Upper lobe of left lung (tissue), 4 donors: ENCODE data around the gene PDLIM7.

Experiments
- POLR2A ChIP-seq, 4 donors: fragments of 450-650 bp; IDR thresholded peaks; one replicate each; pipeline ENCODE4 v1.5.1; 2016 to 2017; ENCODE audit warnings: antibody characterized with exemption in 4 of 4, mild to moderate bottlenecking in 2 of 4
- POLR2AphosphoS5 ChIP-seq, 2 donors: sonication (generic); formaldehyde crosslinking; IDR thresholded peaks; one replicate each; pipeline ENCODE4 v1.5.1; 2017; ENCODE audit warnings: antibody characterized with exemption in 2 of 2
- TF ChIP-seq, protein P1 (sequence below), 6 experiments: fragments of 450-650 bp in 4 of 6; fragments of 200-600 bp in 2 of 6; sonication (generic) in 2 of 6; IDR thresholded peaks; one replicate each; pipeline ENCODE4 v1.5.1; 2016 to 2019; ENCODE audit warnings: antibody characterized with exemption in 6 of 6

DNA sequence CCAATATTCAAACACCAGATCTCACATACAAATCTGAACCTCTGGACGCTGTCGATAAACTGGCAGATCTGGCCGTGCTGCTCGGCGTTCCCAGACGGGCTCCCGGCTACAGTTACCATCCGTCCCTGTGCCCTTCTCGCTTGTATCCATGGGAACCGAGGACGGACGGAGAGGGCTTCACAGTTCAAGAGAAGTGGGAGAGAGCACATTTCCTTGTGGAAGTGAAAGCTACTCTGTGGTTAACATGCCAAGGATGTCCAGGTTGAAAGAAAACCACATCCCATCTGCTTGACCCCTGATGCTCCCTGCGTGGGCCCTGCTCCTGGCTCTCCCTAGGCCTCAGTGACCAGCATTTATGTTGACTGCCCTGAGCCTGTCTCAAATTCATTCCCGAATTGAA is 17.6 kb downstream of the PDLIM7 start:
- TF ChIP-seq, protein P1, sequence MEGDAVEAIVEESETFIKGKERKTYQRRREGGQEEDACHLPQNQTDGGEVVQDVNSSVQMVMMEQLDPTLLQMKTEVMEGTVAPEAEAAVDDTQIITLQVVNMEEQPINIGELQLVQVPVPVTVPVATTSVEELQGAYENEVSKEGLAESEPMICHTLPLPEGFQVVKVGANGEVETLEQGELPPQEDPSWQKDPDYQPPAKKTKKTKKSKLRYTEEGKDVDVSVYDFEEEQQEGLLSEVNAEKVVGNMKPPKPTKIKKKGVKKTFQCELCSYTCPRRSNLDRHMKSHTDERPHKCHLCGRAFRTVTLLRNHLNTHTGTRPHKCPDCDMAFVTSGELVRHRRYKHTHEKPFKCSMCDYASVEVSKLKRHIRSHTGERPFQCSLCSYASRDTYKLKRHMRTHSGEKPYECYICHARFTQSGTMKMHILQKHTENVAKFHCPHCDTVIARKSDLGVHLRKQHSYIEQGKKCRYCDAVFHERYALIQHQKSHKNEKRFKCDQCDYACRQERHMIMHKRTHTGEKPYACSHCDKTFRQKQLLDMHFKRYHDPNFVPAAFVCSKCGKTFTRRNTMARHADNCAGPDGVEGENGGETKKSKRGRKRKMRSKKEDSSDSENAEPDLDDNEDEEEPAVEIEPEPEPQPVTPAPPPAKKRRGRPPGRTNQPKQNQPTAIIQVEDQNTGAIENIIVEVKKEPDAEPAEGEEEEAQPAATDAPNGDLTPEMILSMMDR (IDR thresholded peaks at IDR 0.05): no peak
- TF ChIP-seq POLR2A (IDR thresholded peaks at IDR 0.05): no peak
- TF ChIP-seq POLR2AphosphoS5 (IDR thresholded peaks at IDR 0.05): no peak
